Erythroblast (primary cell): ENCODE measurements around the gene RHEX.

Source experiments
- GATA1 ChIP-seq: IDR thresholded peaks from 2 replicates; pipeline ENCODE4 v1.6.1; 2011; ENCODE audit warnings: low read depth, mild to moderate bottlenecking, control low read depth, low read length, moderate library complexity
- POLR2A ChIP-seq: IDR thresholded peaks from 2 replicates; pipeline ENCODE4 v1.6.1; 2011; ENCODE audit warnings: mild to moderate bottlenecking, low read length

DNA sequence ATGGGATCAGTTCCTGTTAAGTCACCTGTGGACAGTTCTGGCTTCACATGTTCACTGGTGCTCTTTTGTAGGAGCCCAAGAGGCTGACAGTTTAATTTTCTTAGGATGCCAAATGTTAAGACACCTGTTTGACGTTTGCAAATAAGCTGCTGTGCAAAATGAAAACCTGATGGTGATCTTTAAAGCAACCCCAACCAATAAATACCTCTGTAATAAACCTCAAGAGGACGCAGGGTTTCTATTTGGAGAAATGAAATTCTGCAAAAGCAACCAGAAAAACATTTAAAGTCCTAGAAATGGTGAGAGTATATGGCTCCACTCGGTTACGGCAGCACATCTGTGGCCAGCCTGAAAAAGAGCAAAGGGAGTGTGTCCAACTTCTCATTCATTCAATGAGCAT, 5.7 kb upstream of the RHEX start:
- TF ChIP-seq POLR2A (no peak), GATA1 (no peak)
